ENCODE results near the gene RRBP1. TPM values are rescaled to one million over a fixed set of nuclear protein-coding genes. Genes with fewer than 3 reads are reported as not detected.

The RRBP1 gene
- total and polyA plus RNA-seq, 3 donors from 2014 or later: 93.8 to 146 (median 144) TPM

- DNase-seq: no peak
- 80 to 92% methylated on average over 7 to 10 of the region's 10 CpGs for WGBS, 2 donors
- H3K9me3 ChIP-seq: no peaks in the 10 kb centered on the region
- H3K27ac ChIP-seq: no peak overlapping the region
- H3K4me3 ChIP-seq: no peak overlapping the region
- no peaks in the 10 kb centered on the region for H3K4me1 ChIP-seq
- H3K27me3 ChIP-seq: no peaks in the 10 kb centered on the region
- no peaks in the 10 kb centered on the region for H3K36me3 ChIP-seq (ENCODE audit: low read depth, missing control alignments)
- intact Hi-C loops (cut with DNase I; ENCODE audit: low total_unique reads): no loop called here
- TF ChIP-seq POLR2A (IDR thresholded peaks at IDR 0.05) (no peak), CTCF (IDR thresholded peaks at IDR 0.05) (no peak)
Measured at GRCh38 chr20:17727351-17727750, 45.3 kb upstream of the RRBP1 start.

GRCh38 chr20:17726902-17727301 is 44.9 kb upstream of the RRBP1 start:
- DNase-seq: no peak
- H3K4me1 ChIP-seq: no peaks in the 10 kb centered on the region
- no peaks in the 10 kb centered on the region for H3K9me3 ChIP-seq
- H3K27ac ChIP-seq: no peak overlapping the region
- TF ChIP-seq POLR2A (IDR thresholded peaks at IDR 0.05): no peak
- TF ChIP-seq CTCF (IDR thresholded peaks at IDR 0.05): no peak
- H3K36me3 ChIP-seq (ENCODE audit: low read depth, missing control alignments): no peaks in the 10 kb centered on the region
- intact Hi-C loops (cut with DNase I; ENCODE audit: low total_unique reads): no loop called here
- H3K27me3 ChIP-seq: no peaks in the 10 kb centered on the region
- H3K4me3 ChIP-seq: no peak overlapping the region
- WGBS, 2 donors: 65 to 81% methylated on average over 4 of the region's 4 CpGs

GRCh38 chr20:17725094-17725835 is 43.2 kb upstream of the RRBP1 start:
- TF ChIP-seq CTCF (IDR thresholded peaks at IDR 0.05): no peak
- TF ChIP-seq POLR2A (IDR thresholded peaks at IDR 0.05): no peak
- intact Hi-C loops (cut with DNase I; ENCODE audit: low total_unique reads): no loop called here
- H3K4me3 ChIP-seq: no peak overlapping the region
- H3K9me3 ChIP-seq: no peaks in the 10 kb centered on the region
- H3K27me3 ChIP-seq: no peaks in the 10 kb centered on the region
- no peak overlapping the region for H3K27ac ChIP-seq
- no peaks in the 10 kb centered on the region for H3K36me3 ChIP-seq (ENCODE audit: low read depth, missing control alignments)
- no peaks in the 10 kb centered on the region for H3K4me1 ChIP-seq
- no peak for DNase-seq
- WGBS, 2 donors: 91 to 96% methylated on average over 12 to 13 of the region's 13 CpGs

- Histone ChIP-seq H3K9me3 (no peaks in the 10 kb centered on the region), H3K4me3 (no peak overlapping the region), H3K4me1 (no peaks in the 10 kb centered on the region), H3K27ac (no peak overlapping the region), H3K36me3 (ENCODE audit: low read depth, missing control alignments) (no peaks in the 10 kb centered on the region), H3K27me3 (no peaks in the 10 kb centered on the region)
- DNase-seq: no peak
- WGBS, 2 donors: 91 to 93% methylated on average over 5 of the region's 5 CpGs
- TF ChIP-seq CTCF (IDR thresholded peaks at IDR 0.05): no peak
- TF ChIP-seq POLR2A (IDR thresholded peaks at IDR 0.05): no peak
- intact Hi-C loops (cut with DNase I; ENCODE audit: low total_unique reads): no loop called here
Measured at GRCh38 chr20:17723301-17723691, 41.3 kb upstream of the RRBP1 start.
